Caco-2 (cell line): ENCODE measurements around the gene RHOT2. TPM values are rescaled to one million over a fixed set of nuclear protein-coding genes. Genes with fewer than 3 reads are reported as not detected.

ENCODE experiments used
- BruUV-seq: library from RNA; stranded (reverse); fragments of 400-500 nt; replicated peaks from 2 replicates; lab custom pipeline; 2021; lab: Mats Ljungman, UMichigan
- CTCF ChIA-PET: fragments of 300-600 bp; sonication (Branson Sonifier 250); formaldehyde crosslinking; loops from one replicate; lab custom pipeline; 2022; ENCODE audit warnings: antibody characterized with exemption; lab: Charles Lee
- POLR2A ChIA-PET: fragments of 300-600 bp; sonication (Branson Sonifier 250); formaldehyde crosslinking; loops from one replicate; lab custom pipeline; 2022; ENCODE audit warnings: antibody characterized with exemption; lab: Charles Lee
- DNase-seq, 2 experiments: peaks; one replicate each; pipeline versions ENCODE4 v3.0.0 to v3.0.0-alpha.2; 2020 to 2022
- H3K27me3 ChIP-seq: replicated peaks from 2 replicates; pipeline ENCODE4 v1.6.0; 2011; ENCODE audit warnings: low read length; ENCODE audit not compliant: control insufficient read depth, insufficient read depth
- H3K36me3 ChIP-seq: 2 replicates; pipeline ENCODE4 v1.5.1; 2011; ENCODE audit warnings: low read length; ENCODE audit not compliant: control insufficient read depth, insufficient read depth
- H3K4me1 ChIP-seq: fragments of 250-450 bp; sonication (Bioruptor Pico); 2 replicates; pipeline ENCODE4 v1.5.1; 2020; ENCODE audit warnings: mild to moderate bottlenecking
- H3K4me3 ChIP-seq: 2 replicates; pipeline ENCODE4 v1.5.1; 2011; ENCODE audit warnings: low read depth, mild to moderate bottlenecking, control low read depth, low read length
- H3K9me3 ChIP-seq: fragments of 250-450 bp; sonication (Bioruptor Pico); 2 replicates; pipeline ENCODE4 v1.5.1; 2020; ENCODE audit warnings: mild to moderate bottlenecking, moderate library complexity
- H3K27ac Mint-ChIP-seq: one replicate; pipeline ENCODE4 v1.8.0; 2022; ENCODE audit warnings: mixed read lengths; ENCODE audit not compliant: unreplicated experiment
- H3K27me3 Mint-ChIP-seq: one replicate; pipeline ENCODE4 v1.8.0; 2022; ENCODE audit warnings: mixed read lengths; ENCODE audit not compliant: insufficient read depth, unreplicated experiment
- H3K36me3 Mint-ChIP-seq: one replicate; pipeline ENCODE4 v1.8.0; 2022; ENCODE audit warnings: mild to moderate bottlenecking, mixed read lengths; ENCODE audit not compliant: insufficient read depth, unreplicated experiment
- H3K4me1 Mint-ChIP-seq: one replicate; pipeline ENCODE4 v1.8.0; 2022; ENCODE audit warnings: low read depth, mixed read lengths; ENCODE audit not compliant: unreplicated experiment
- H3K4me3 Mint-ChIP-seq: one replicate; pipeline ENCODE4 v1.8.0; 2022; ENCODE audit warnings: mild to moderate bottlenecking, moderate library complexity, mixed read lengths; ENCODE audit not compliant: unreplicated experiment
- H3K9me3 Mint-ChIP-seq: one replicate; pipeline ENCODE4 v1.8.0; 2022; ENCODE audit warnings: mixed read lengths; ENCODE audit not compliant: unreplicated experiment
- intact Hi-C: fragments of 100-400 bp; cut with micrococcal nuclease; formaldehyde crosslinking; loops from one replicate; pipeline ENCODE4 v1.10.0; 2022; ENCODE audit not compliant: unreplicated experiment
- total RNA-seq: library from RNA; stranded (reverse); gene quantifications from 2 replicates; pipeline ENCODE4 v1.2.3, GENCODE V29; 2022
- TF ChIP-seq, protein P1 (sequence below), 2 experiments: fragments of 200-600 bp in 1 of 2; IDR thresholded peaks; 1 replicate in 1 of 2; 2 replicates in 1 of 2; pipeline versions ENCODE4 v1.5.1 to v1.8.0; 2011 to 2022; ENCODE audit warnings: antibody characterized with exemption in 1 of 2, control low read depth in 1 of 2, inconsistent platforms in 1 of 2, low read depth in 1 of 2, low read length in 1 of 2, mild to moderate bottlenecking in 1 of 2, moderate library complexity in 1 of 2; ENCODE audit not compliant: insufficient read depth in 1 of 2, severe bottlenecking in 1 of 2, unreplicated experiment in 1 of 2

RHOT2 gene
- total RNA-seq, 1 experiment from 2014 or later = 96.7 TPM

DNA sequence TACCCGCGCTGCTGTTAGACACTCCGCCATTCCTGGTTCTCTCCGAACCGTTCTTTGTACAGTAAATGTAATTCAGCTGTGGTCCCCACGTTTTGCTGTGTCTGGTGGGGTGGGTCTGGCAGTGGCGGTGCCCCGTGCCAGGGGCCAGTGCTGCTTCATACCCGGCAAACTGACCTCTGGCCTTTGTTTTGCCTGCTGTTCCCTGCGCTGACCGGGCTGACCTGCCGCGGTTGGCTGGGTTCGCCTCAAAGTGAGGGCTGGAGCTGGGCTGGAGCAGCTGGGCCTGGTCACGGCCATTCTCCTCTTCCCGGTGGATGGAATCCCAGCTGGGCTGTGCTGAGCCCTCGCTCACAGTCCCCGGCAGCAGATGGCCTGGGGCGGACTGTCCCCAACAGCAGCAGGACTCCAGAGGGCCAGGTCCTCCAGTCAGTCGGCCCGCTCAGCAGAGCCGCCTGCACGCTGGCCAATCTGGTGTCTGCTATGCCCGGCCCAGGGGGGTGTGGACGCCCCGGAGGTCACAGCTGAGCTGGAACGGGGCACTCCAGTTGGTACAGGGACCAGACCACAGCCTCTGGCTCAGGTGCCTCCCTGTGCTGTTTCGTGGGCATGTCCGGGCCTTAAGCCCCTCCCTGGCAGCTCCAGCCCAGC lies 38.6 kb upstream of the RHOT2 start:
- peaks cover 23% of the 10 kb centered on the region for H3K36me3 Mint-ChIP-seq

DNA sequence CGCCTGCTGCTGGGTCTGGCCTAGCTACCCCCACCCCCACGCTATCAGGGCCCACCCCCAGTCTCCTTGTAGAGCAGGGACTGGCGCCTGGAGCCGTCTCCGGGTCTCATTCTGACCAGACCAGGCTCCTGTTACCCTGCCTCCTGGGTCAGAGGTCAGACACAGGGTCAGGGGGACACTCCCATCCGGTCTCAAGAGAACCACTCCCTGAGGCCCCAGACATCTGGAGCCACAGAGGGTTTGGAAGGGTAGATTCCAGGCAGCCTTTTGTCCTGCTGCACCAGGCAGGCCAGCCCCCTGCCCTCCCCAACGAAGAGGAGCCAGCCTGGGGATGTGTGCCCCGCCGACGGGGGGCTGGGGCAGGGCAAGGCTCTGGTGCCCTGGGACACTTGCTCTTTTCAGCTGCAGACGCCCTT lies 38.1 kb upstream of the RHOT2 start:
- BruUV-seq = no TSS peak
- intact Hi-C loops = no loop called here
- H3K27me3 Mint-ChIP-seq = no peaks in the 10 kb centered on the region
- no peaks in the 10 kb centered on the region for H3K4me1 Mint-ChIP-seq
- TF ChIP-seq, protein P1, sequence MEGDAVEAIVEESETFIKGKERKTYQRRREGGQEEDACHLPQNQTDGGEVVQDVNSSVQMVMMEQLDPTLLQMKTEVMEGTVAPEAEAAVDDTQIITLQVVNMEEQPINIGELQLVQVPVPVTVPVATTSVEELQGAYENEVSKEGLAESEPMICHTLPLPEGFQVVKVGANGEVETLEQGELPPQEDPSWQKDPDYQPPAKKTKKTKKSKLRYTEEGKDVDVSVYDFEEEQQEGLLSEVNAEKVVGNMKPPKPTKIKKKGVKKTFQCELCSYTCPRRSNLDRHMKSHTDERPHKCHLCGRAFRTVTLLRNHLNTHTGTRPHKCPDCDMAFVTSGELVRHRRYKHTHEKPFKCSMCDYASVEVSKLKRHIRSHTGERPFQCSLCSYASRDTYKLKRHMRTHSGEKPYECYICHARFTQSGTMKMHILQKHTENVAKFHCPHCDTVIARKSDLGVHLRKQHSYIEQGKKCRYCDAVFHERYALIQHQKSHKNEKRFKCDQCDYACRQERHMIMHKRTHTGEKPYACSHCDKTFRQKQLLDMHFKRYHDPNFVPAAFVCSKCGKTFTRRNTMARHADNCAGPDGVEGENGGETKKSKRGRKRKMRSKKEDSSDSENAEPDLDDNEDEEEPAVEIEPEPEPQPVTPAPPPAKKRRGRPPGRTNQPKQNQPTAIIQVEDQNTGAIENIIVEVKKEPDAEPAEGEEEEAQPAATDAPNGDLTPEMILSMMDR (IDR thresholded peaks at IDR 0.05; ENCODE audit: insufficient read depth in 1 of 2, low read depth in 1 of 2, low read length in 1 of 2, severe bottlenecking in 1 of 2, unreplicated experiment in 1 of 2) = no peak
- H3K9me3 Mint-ChIP-seq = no peaks in the 10 kb centered on the region
- Histone ChIP-seq H3K9me3 (no peaks in the 10 kb centered on the region), H3K4me3 (no peak overlapping the region), H3K36me3 (no peaks in the 10 kb centered on the region), H3K27me3 (no peaks in the 10 kb centered on the region), H3K4me1 (peaks cover under 1% of the 10 kb centered on the region; the same call in 1 of the 2 replicates)
- no peak overlapping the region for H3K27ac Mint-ChIP-seq
- peaks cover 25% of the 10 kb centered on the region for H3K36me3 Mint-ChIP-seq
- H3K4me3 Mint-ChIP-seq = no peak overlapping the region
- ChIA-PET CTCF (interaction anchor here (0.6 kb wide), 1 partner anchor 90 kb away, joined by 3 read pairs; no protein-coding TSS in a partner anchor), POLR2A (no interaction called here)
- peak in 1 of 2 experiments; percentile 40 for DNase-seq

More for the DNA sequence above, 38.6 kb upstream of the RHOT2 start:
- H3K27me3 ChIP-seq = no peaks in the 10 kb centered on the region
- Mint-ChIP-seq H3K4me1 (no peaks in the 10 kb centered on the region), H3K9me3 (no peaks in the 10 kb centered on the region), H3K27ac (peak overlapping the region; percentile 50), H3K27me3 (no peaks in the 10 kb centered on the region), H3K4me3 (no peak overlapping the region)
- ChIA-PET CTCF (interaction anchor here (0.6 kb wide), 1 partner anchor 91 kb away, joined by 3 read pairs; no protein-coding TSS in a partner anchor), POLR2A (no interaction called here)
- BruUV-seq = no TSS peak
- intact Hi-C loops = no loop called here
- H3K4me1 ChIP-seq = no peaks in the 10 kb centered on the region
- H3K36me3 ChIP-seq = no peaks in the 10 kb centered on the region
- H3K4me3 ChIP-seq = no peak overlapping the region
- DNase-seq = no peak
- TF ChIP-seq, protein P1 (IDR thresholded peaks at IDR 0.05; ENCODE audit: insufficient read depth in 1 of 2, low read depth in 1 of 2, low read length in 1 of 2, severe bottlenecking in 1 of 2, unreplicated experiment in 1 of 2) = no peak
- no peaks in the 10 kb centered on the region for H3K9me3 ChIP-seq

DNA sequence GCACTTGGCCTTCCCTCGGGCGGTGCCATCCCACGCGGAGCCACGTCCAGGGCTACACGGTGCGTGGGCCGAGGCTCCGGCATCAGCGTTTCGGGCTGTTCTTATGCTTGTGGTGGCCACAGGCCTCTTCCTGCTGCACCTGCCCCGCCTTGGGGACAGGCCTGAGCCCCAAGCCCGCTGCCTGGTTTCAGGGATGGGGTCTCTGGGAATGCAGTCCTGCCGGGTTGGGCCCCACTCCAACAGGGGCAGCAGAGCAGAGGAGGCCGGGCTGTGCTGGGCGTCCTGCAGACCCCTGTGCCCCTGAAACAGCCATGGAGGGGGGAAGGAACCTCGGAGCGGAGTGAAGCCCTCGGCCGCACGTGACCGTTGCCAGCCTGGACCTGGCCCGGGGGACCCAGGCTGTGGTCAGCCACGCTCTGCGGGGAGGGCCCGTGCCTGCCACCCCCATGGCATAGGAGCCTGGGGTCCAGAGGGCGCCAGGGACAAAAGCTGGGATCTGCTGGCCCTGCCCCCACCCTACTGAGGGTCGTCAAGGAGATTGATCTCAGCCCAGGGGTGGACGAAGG lies 37.6 kb upstream of the RHOT2 start:
- Histone ChIP-seq H3K27me3 (no peaks in the 10 kb centered on the region), H3K36me3 (no peaks in the 10 kb centered on the region), H3K4me1 (peaks cover 6% of the 10 kb centered on the region; the same call in 1 of the 2 replicates), H3K4me3 (no peak overlapping the region), H3K9me3 (no peaks in the 10 kb centered on the region)
- Mint-ChIP-seq H3K27me3 (no peaks in the 10 kb centered on the region), H3K36me3 (peaks cover 27% of the 10 kb centered on the region), H3K4me1 (no peaks in the 10 kb centered on the region), H3K27ac (no peak overlapping the region), H3K4me3 (no peak overlapping the region), H3K9me3 (no peaks in the 10 kb centered on the region)
- intact Hi-C loops = no loop called here
- TF ChIP-seq, protein P1 (IDR thresholded peaks at IDR 0.05; ENCODE audit: insufficient read depth in 1 of 2, low read depth in 1 of 2, low read length in 1 of 2, severe bottlenecking in 1 of 2, unreplicated experiment in 1 of 2) = no peak
- no peak for DNase-seq
- ChIA-PET POLR2A (no interaction called here), CTCF (no interaction called here)
- BruUV-seq = no TSS peak
